HG03039 (cell line): ENCODE results near the gene SLC43A3.

Experiments
- ATAC-seq: cut with Tn5 transposase; IDR thresholded peaks from one replicate; pipeline ENCODE4 v1.9.1; 2021; ENCODE audit warnings: mild to moderate bottlenecking, moderate library complexity; ENCODE audit not compliant: unreplicated experiment

Gene SLC43A3

GRCh38 chr11:57430952-57431351, 4.0 kb upstream of the SLC43A3 start:
- ATAC-seq, result no peak

- ATAC-seq, result no peak
Measured at GRCh38 chr11:57429946-57430345, 3.0 kb upstream of the SLC43A3 start.

GRCh38 chr11:57428643-57429042, 1.7 kb upstream of the SLC43A3 start:
- no peak for ATAC-seq

GRCh38 chr11:57427727-57428082, 784 bp upstream of the SLC43A3 start:
- no peak for ATAC-seq

- ATAC-seq, result no peak
Measured at GRCh38 chr11:57426439-57426928, 437 bp downstream of the SLC43A3 start.

GRCh38 chr11:57425565-57426438, 1.1 kb downstream of the SLC43A3 start:
- ATAC-seq, result no peak

- peak; percentile 95 for ATAC-seq
Measured at GRCh38 chr11:57424792-57425564, 1.9 kb downstream of the SLC43A3 start.

- ATAC-seq, result no peak
Measured at GRCh38 chr11:57424137-57424791, 2.7 kb downstream of the SLC43A3 start.

- ATAC-seq, result no peak
Measured at GRCh38 chr11:57422669-57423068, 4.3 kb downstream of the SLC43A3 start.

GRCh38 chr11:57421805-57422204, 5.1 kb downstream of the SLC43A3 start:
- ATAC-seq, result no peak

- no peak for ATAC-seq
Measured at GRCh38 chr11:57421066-57421465, 5.9 kb downstream of the SLC43A3 start.

GRCh38 chr11:57419146-57419545, 7.8 kb downstream of the SLC43A3 start:
- no peak for ATAC-seq

- no peak for ATAC-seq
Measured at GRCh38 chr11:57418131-57418530, 8.8 kb downstream of the SLC43A3 start.

GRCh38 chr11:57417056-57417455, 9.9 kb downstream of the SLC43A3 start:
- no peak for ATAC-seq

GRCh38 chr11:57416436-57416835, 10.5 kb downstream of the SLC43A3 start:
- ATAC-seq, result no peak

- ATAC-seq, result no peak
Measured at GRCh38 chr11:57414612-57415212, 12.2 kb downstream of the SLC43A3 start.

- no peak for ATAC-seq
Measured at GRCh38 chr11:57413681-57414080, 13.2 kb downstream of the SLC43A3 start.

- ATAC-seq, result no peak
Measured at GRCh38 chr11:57410287-57410686, 16.6 kb downstream of the SLC43A3 start.

GRCh38 chr11:57409321-57410100, 17.4 kb downstream of the SLC43A3 start:
- ATAC-seq, result no peak

- no peak for ATAC-seq
Measured at GRCh38 chr11:57408771-57409170, 18.1 kb downstream of the SLC43A3 start.
